ENCODE results near the gene ARHGAP25. TPM values are rescaled to one million over a fixed set of nuclear protein-coding genes. Genes with fewer than 3 reads are reported as not detected.

Gene ARHGAP25
- total and polyA plus RNA-seq, 4 experiments from 2014 or later = 37.1 to 163 (median 144) TPM

DNA sequence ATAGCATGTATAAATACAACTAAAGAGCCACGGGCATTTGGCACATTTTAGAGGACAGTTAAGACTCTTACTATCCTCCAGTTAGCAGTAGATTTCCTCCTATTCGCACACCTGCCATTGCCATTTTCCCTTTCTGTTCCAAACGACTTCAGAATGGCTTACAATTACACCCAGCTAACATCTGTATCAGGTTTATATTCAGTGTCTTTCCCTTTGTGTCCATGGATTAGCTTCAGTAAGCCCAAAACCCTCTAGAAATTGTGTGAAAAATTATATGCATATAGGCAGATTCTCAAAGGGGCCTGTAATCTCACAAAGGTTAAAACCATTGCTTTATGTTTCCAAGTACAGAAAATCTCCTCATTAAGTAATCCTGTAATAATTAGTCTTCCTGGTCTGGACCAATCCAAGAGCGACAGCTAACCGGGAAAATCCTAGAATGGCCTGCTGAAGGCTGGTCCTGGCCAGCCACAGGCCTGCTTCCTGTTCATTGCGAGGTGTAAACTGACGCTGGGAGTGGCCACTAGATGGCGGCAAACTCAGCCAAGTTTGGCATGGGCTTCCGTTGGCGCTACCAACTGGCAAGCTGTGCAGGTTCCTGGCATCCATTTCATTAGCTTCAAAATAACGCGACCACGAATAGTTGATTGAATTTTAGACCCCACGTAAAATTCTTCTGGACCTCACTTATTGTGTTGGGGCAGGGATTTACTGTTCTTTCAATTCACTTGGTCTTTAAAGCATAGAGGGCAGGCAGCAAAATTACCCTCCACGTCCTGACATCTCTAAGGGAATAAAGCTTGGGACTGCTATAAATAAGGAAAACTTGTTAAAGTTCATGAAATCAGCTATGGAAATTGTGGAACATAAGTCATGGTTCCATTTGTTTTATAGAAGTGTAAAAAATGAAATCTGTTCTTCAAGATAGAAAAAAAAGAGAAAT, 17.1 kb downstream of the ARHGAP25 start:
- H3K4me1 ChIP-seq (ENCODE audit: insufficient read depth, low read length) = peaks cover 97% of the 10 kb centered on the region
- H3K36me3 ChIP-seq (ENCODE audit: insufficient read depth, low read length) = peaks cover 11% of the 10 kb centered on the region
- Mint-ChIP-seq H3K27ac (peak overlapping the region; percentile 83 to 96 (median 94)), H3K36me3 (peaks cover 44 to 58% of the 10 kb centered on the region in 2 donors), H3K9me3 (peaks cover 0 to 4% (median 3%) of the 10 kb centered on the region in 8 donors), H3K4me1 (peaks cover 73 to 96% (median 86%) of the 10 kb centered on the region in 4 donors), H3K4me3 (peak overlapping the region in 7 of 8 donors; percentile 29 to 86 (median 62)), H3K27me3 (no peaks in the 10 kb centered on the region)
- no peaks in the 10 kb centered on the region for H3K27me3 ChIP-seq (ENCODE audit: insufficient read depth, low read length)
- peak; percentile 84 to 90 (median 85) for DNase-seq
- POLR2A ChIA-PET (ENCODE audit: partially characterized antibody) = interaction anchor here (0.7 to 23.2 kb wide), 26 partner anchors 8 to 285 kb away, joined by 3 to 728 read pairs (median 6); partner anchors contain the start of genes APLF, ARHGAP25 and FBXO48
- intact Hi-C loops (cut with micrococcal nuclease) = loop anchor here (1.0 to 2.0 kb wide), 10 partner anchors 9 to 288 kb away; no protein-coding TSS in a partner anchor
- peak overlapping the region in 1 of 2 donors; percentile 5 for H3K4me3 ChIP-seq (ENCODE audit: low read length in 2 of 2)
- H3K9me3 ChIP-seq (ENCODE audit: control insufficient read depth in 1 of 2, low read length in 2 of 2) = no peaks in the 10 kb centered on the region
- peak overlapping the region; percentile 56 for H3K27ac ChIP-seq (ENCODE audit: low read depth, low read length)
- CTCF ChIA-PET (ENCODE audit: partially characterized antibody) = interaction anchor here (0.8 to 23.0 kb wide), 41 partner anchors 9 to 499 kb away, joined by 3 to 745 read pairs (median 8); partner anchors contain the start of genes APLF, ARHGAP25 and FBXO48

DNA sequence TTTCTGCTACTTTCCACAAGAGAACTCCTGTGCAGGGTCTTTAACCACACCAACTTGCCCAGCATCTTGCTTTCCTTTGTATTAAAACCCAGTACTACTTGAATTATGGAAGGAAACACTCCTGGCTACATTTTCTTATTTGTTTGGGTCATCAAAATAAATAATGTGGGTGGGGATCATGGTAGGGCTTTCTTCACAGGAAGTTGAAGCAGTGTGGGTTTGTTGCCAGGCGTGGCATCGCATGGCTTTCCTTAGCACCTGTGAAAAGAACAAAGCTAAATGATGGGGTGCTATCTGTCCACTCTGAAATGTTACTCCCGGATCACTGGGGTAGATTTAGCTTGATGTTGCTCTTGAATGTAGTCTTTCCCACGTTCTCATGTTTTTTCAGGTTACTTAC, 18.7 kb downstream of the ARHGAP25 start:
- Histone ChIP-seq H3K4me3 (ENCODE audit: low read length in 2 of 2) (peak overlapping the region; percentile 18 to 21), H3K4me1 (ENCODE audit: insufficient read depth, low read length) (peaks cover 97% of the 10 kb centered on the region)
- intact Hi-C loops (cut with micrococcal nuclease) = loop anchor here (1.0 to 2.0 kb wide), 2 partner anchors 13 to 75 kb away; no protein-coding TSS in a partner anchor

DNA sequence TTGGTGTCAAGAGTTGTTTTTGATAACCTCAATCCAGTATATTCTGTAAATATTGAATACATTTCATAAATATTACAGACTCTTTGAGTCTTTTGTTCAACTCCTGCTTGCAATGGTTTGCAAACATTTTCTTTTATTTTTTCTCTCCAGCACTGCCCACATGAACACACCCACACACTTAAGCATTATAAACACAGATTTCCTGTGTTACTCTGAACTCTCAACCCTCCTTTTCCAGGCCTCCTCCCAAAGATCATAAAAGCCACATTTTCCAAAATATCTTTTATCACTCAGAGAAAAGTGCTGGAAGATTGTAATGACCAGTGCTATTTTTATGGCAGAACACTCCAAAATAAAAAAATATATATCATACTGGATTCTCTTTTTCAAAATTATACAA, 20.5 kb downstream of the ARHGAP25 start:
- H3K9me3 Mint-ChIP-seq = peaks cover 0 to 11% (median 8%) of the 10 kb centered on the region in 8 donors
- no peak for DNase-seq
- H3K36me3 ChIP-seq (ENCODE audit: insufficient read depth, low read length) = no peaks in the 10 kb centered on the region
- no peak overlapping the region for H3K4me3 ChIP-seq (ENCODE audit: low read length in 2 of 2)
- H3K36me3 Mint-ChIP-seq = peaks cover 53 to 59% of the 10 kb centered on the region in 2 donors
- peaks cover 98% of the 10 kb centered on the region for H3K4me1 ChIP-seq (ENCODE audit: insufficient read depth, low read length)
- H3K9me3 ChIP-seq (ENCODE audit: control insufficient read depth in 1 of 2, low read length in 2 of 2) = no peaks in the 10 kb centered on the region
- no peaks in the 10 kb centered on the region for H3K27me3 ChIP-seq (ENCODE audit: insufficient read depth, low read length)
- ChIA-PET POLR2A (ENCODE audit: partially characterized antibody) (interaction anchor here (1.5 to 23.2 kb wide), 7 partner anchors 7 to 75 kb away, joined by 3 to 728 read pairs (median 26); partner anchors contain the start of gene ARHGAP25), CTCF (ENCODE audit: partially characterized antibody) (interaction anchor here (0.7 to 23.0 kb wide), 8 partner anchors 14 to 293 kb away, joined by 3 to 745 read pairs (median 47); partner anchors contain the start of gene ARHGAP25)
- intact Hi-C loops (cut with micrococcal nuclease) = no loop called here
- H3K4me1 Mint-ChIP-seq = peaks cover 71 to 98% (median 86%) of the 10 kb centered on the region in 4 donors
- H3K27ac ChIP-seq (ENCODE audit: low read depth, low read length) = peak overlapping the region; percentile 18
- H3K27ac Mint-ChIP-seq = peak overlapping the region; percentile 66 to 96 (median 91)
- H3K4me3 Mint-ChIP-seq = peak overlapping the region; percentile 64 to 88 (median 80)
- no peaks in the 10 kb centered on the region for H3K27me3 Mint-ChIP-seq

More for the DNA sequence above, 18.7 kb downstream of the ARHGAP25 start:
- H3K4me3 Mint-ChIP-seq = peak overlapping the region; percentile 48 to 86 (median 69)
- H3K27ac Mint-ChIP-seq = peak overlapping the region; percentile 65 to 96 (median 92)
- peaks cover 0 to 11% (median 8%) of the 10 kb centered on the region in 8 donors for H3K9me3 Mint-ChIP-seq
- POLR2A ChIA-PET (ENCODE audit: partially characterized antibody) = interaction anchor here (0.6 to 23.2 kb wide), 19 partner anchors 8 to 171 kb away, joined by 3 to 728 read pairs (median 8); partner anchors contain the start of gene ARHGAP25
- H3K27me3 Mint-ChIP-seq = no peaks in the 10 kb centered on the region
- peaks cover 47 to 54% of the 10 kb centered on the region in 2 donors for H3K36me3 Mint-ChIP-seq
- CTCF ChIA-PET (ENCODE audit: partially characterized antibody) = interaction anchor here (0.7 to 23.0 kb wide), 12 partner anchors 13 to 174 kb away, joined by 3 to 745 read pairs (median 66); partner anchors contain the start of gene ARHGAP25
- Histone ChIP-seq H3K36me3 (ENCODE audit: insufficient read depth, low read length) (peaks cover 5% of the 10 kb centered on the region), H3K27me3 (ENCODE audit: insufficient read depth, low read length) (no peaks in the 10 kb centered on the region), H3K9me3 (ENCODE audit: control insufficient read depth in 1 of 2, low read length in 2 of 2) (no peaks in the 10 kb centered on the region), H3K27ac (ENCODE audit: low read depth, low read length) (peak overlapping the region; percentile 44)
- peak in 3 of 5 donors; percentile 44 to 62 (median 51) for DNase-seq
- peaks cover 68 to 97% (median 84%) of the 10 kb centered on the region in 4 donors for H3K4me1 Mint-ChIP-seq

GRCh38 chr2:68756178-68756577, 21.6 kb downstream of the ARHGAP25 start:
- Histone ChIP-seq H3K4me1 (ENCODE audit: insufficient read depth, low read length) (peaks cover 100% of the 10 kb centered on the region), H3K27ac (ENCODE audit: low read depth, low read length) (peak overlapping the region; percentile 1), H3K4me3 (ENCODE audit: low read length in 2 of 2) (no peak overlapping the region), H3K36me3 (ENCODE audit: insufficient read depth, low read length) (no peaks in the 10 kb centered on the region), H3K9me3 (ENCODE audit: control insufficient read depth in 1 of 2, low read length in 2 of 2) (no peaks in the 10 kb centered on the region), H3K27me3 (ENCODE audit: insufficient read depth, low read length) (no peaks in the 10 kb centered on the region)
- Mint-ChIP-seq H3K27me3 (no peaks in the 10 kb centered on the region), H3K4me3 (peak overlapping the region in 7 of 8 donors; percentile 14 to 81 (median 63)), H3K9me3 (peaks cover 0 to 11% (median 8%) of the 10 kb centered on the region in 8 donors), H3K36me3 (peaks cover 49 to 60% of the 10 kb centered on the region in 2 donors), H3K27ac (peak overlapping the region; percentile 59 to 86 (median 81)), H3K4me1 (peaks cover 74 to 99% (median 85%) of the 10 kb centered on the region in 4 donors)
- no peak for DNase-seq
- POLR2A ChIA-PET (ENCODE audit: partially characterized antibody) = interaction anchor here (1.2 to 23.2 kb wide), 10 partner anchors 8 to 289 kb away, joined by 3 to 728 read pairs (median 10); partner anchors contain the start of genes APLF, ARHGAP25 and FBXO48
- CTCF ChIA-PET (ENCODE audit: partially characterized antibody) = interaction anchor here (0.9 to 23.0 kb wide), 8 partner anchors 13 to 294 kb away, joined by 3 to 745 read pairs (median 10); partner anchors contain the start of genes ARHGAP25 and FBXO48
- intact Hi-C loops (cut with micrococcal nuclease) = no loop called here

DNA sequence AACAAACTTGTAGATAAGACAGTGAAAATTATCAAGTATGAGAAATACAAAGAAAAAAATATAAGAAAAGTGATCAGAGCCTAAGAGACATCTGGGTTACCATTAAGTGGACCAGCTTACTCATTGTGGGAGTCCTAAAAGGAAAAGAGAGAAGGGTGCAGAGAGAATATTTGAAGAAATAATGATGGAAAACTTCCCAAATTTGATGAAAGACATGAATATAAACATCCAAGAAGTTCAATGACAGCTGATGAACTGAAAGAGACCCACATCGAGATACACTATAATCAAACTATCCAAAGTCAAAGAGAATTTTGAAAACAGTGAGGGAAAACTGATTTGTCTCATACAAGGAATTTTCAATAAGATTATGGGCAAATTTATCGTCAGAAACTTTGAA, 22.5 kb downstream of the ARHGAP25 start:
- POLR2A ChIA-PET (ENCODE audit: partially characterized antibody) = interaction anchor here (1.3 to 23.2 kb wide), 8 partner anchors 11 to 151 kb away, joined by 3 to 728 read pairs (median 10); partner anchors contain the start of gene ARHGAP25
- intact Hi-C loops (cut with micrococcal nuclease) = no loop called here
- Histone ChIP-seq H3K36me3 (ENCODE audit: insufficient read depth, low read length) (no peaks in the 10 kb centered on the region), H3K9me3 (ENCODE audit: control insufficient read depth in 1 of 2, low read length in 2 of 2) (no peaks in the 10 kb centered on the region), H3K27ac (ENCODE audit: low read depth, low read length) (no peak overlapping the region), H3K27me3 (ENCODE audit: insufficient read depth, low read length) (no peaks in the 10 kb centered on the region), H3K4me1 (ENCODE audit: insufficient read depth, low read length) (peaks cover 100% of the 10 kb centered on the region), H3K4me3 (ENCODE audit: low read length in 2 of 2) (no peak overlapping the region)
- Mint-ChIP-seq H3K4me3 (peak overlapping the region in 5 of 8 donors; percentile 10 to 81 (median 65)), H3K36me3 (peaks cover 42 to 60% of the 10 kb centered on the region in 2 donors), H3K4me1 (peaks cover 75 to 99% (median 86%) of the 10 kb centered on the region in 4 donors), H3K27ac (peak overlapping the region; percentile 13 to 85 (median 59)), H3K27me3 (no peaks in the 10 kb centered on the region), H3K9me3 (peaks cover 0 to 11% (median 8%) of the 10 kb centered on the region in 8 donors)
- CTCF ChIA-PET (ENCODE audit: partially characterized antibody) = interaction anchor here (0.9 to 23.0 kb wide), 4 partner anchors 12 to 36 kb away, joined by 3 to 745 read pairs (median 266); partner anchors contain the start of gene ARHGAP25
- no peak for DNase-seq

GRCh38 chr2:68762100-68762499, 27.5 kb downstream of the ARHGAP25 start:
- intact Hi-C loops (cut with micrococcal nuclease) = no loop called here
- no peaks in the 10 kb centered on the region for H3K27me3 ChIP-seq (ENCODE audit: insufficient read depth, low read length)
- peak overlapping the region in 1 of 2 donors; percentile 33 for H3K4me3 ChIP-seq (ENCODE audit: low read length in 2 of 2)
- no peaks in the 10 kb centered on the region for H3K36me3 ChIP-seq (ENCODE audit: insufficient read depth, low read length)
- Mint-ChIP-seq H3K4me1 (peaks cover 75 to 98% (median 85%) of the 10 kb centered on the region in 4 donors), H3K9me3 (peaks cover 0 to 4% (median 1%) of the 10 kb centered on the region in 8 donors), H3K36me3 (peaks cover 25 to 29% of the 10 kb centered on the region in 2 donors), H3K27ac (peak overlapping the region; percentile 78 to 98 (median 92)), H3K4me3 (peak overlapping the region; percentile 46 to 91 (median 74)), H3K27me3 (peaks cover 0 to 2% of the 10 kb centered on the region in 2 donors)
- H3K27ac ChIP-seq (ENCODE audit: low read depth, low read length) = peak overlapping the region; percentile 90
- peaks cover 99% of the 10 kb centered on the region for H3K4me1 ChIP-seq (ENCODE audit: insufficient read depth, low read length)
- CTCF ChIA-PET (ENCODE audit: partially characterized antibody) = interaction anchor here (1.1 to 17.3 kb wide), 5 partner anchors 9 to 299 kb away, joined by 4 to 526 read pairs (median 4); no protein-coding TSS in a partner anchor
- no peak for DNase-seq
- POLR2A ChIA-PET (ENCODE audit: partially characterized antibody) = interaction anchor here (1.0 to 2.6 kb wide), 17 partner anchors 9 to 150 kb away, joined by 3 to 37 read pairs (median 4); partner anchors contain the start of gene ARHGAP25
- H3K9me3 ChIP-seq (ENCODE audit: control insufficient read depth in 1 of 2, low read length in 2 of 2) = no peaks in the 10 kb centered on the region

Data from CD4-positive, alpha-beta memory T cell (primary cell).